ENCODE data around the gene UGGT2. TPM values are rescaled to one million over a fixed set of nuclear protein-coding genes. Genes with fewer than 3 reads are reported as not detected.

The UGGT2 gene
- total RNA-seq, 1 donor from 2014 or later = 38.5 TPM

DNA sequence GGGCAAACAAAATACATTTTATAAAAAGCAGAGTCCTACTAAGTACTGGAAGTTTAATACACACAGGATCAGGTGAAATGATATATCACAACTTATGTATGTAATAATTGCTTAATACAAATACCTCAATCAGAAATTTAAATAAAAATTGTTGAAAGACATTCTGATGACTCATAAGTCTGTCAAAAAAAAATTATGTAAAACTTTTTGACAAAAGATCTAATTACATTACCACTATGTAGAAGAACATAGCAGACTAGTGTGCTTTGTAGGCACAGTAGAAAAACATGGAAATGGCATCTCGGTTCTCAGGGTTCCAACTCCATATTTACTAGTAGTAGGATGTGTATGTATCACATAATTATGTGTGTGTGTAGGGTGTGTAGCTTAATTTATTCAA, 220.1 kb downstream of the UGGT2 start:
- TF ChIP-seq, protein P1, sequence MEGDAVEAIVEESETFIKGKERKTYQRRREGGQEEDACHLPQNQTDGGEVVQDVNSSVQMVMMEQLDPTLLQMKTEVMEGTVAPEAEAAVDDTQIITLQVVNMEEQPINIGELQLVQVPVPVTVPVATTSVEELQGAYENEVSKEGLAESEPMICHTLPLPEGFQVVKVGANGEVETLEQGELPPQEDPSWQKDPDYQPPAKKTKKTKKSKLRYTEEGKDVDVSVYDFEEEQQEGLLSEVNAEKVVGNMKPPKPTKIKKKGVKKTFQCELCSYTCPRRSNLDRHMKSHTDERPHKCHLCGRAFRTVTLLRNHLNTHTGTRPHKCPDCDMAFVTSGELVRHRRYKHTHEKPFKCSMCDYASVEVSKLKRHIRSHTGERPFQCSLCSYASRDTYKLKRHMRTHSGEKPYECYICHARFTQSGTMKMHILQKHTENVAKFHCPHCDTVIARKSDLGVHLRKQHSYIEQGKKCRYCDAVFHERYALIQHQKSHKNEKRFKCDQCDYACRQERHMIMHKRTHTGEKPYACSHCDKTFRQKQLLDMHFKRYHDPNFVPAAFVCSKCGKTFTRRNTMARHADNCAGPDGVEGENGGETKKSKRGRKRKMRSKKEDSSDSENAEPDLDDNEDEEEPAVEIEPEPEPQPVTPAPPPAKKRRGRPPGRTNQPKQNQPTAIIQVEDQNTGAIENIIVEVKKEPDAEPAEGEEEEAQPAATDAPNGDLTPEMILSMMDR (conservative IDR thresholded peaks at IDR 0.05) = no peak
- peaks cover 4% of the 10 kb centered on the region for H3K4me1 Mint-ChIP-seq (ENCODE audit: unreplicated experiment)
- no peak overlapping the region for H3K4me3 Mint-ChIP-seq
- DNase-seq (ENCODE audit: extremely low spot score, unreplicated experiment) = no peak
- H3K27me3 Mint-ChIP-seq = no peaks in the 10 kb centered on the region
- H3K9me3 Mint-ChIP-seq = no peaks in the 10 kb centered on the region
- no peak overlapping the region for H3K27ac Mint-ChIP-seq
- peaks cover 14% of the 10 kb centered on the region for H3K36me3 Mint-ChIP-seq

DNA sequence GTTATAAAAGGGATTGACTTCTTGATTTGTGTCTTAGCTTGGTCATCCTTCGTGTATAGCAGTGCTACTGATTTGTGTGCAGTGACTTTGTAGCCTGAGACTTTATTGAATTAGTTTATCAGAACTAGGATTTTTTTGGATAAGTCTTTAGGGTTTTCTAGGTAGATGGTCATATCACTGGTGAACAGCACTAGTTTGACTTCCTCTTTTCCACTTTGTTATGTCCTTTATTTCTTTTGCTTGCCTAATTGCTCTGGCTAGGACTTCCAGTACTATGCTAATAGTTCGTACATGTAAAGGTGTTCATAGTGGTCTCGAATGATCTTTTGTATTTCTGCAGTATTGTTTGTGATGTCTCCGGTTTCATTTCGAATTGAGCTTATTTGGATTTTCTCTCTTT, 230.9 kb downstream of the UGGT2 start:
- H3K4me1 Mint-ChIP-seq (ENCODE audit: unreplicated experiment) = no peaks in the 10 kb centered on the region
- H3K27ac Mint-ChIP-seq = no peak overlapping the region
- H3K4me3 Mint-ChIP-seq = no peak overlapping the region
- TF ChIP-seq, protein P1 (conservative IDR thresholded peaks at IDR 0.05) = no peak
- peaks cover 15% of the 10 kb centered on the region for H3K36me3 Mint-ChIP-seq
- DNase-seq (ENCODE audit: extremely low spot score, unreplicated experiment) = no peak
- no peaks in the 10 kb centered on the region for H3K9me3 Mint-ChIP-seq
- H3K27me3 Mint-ChIP-seq = no peaks in the 10 kb centered on the region

DNA sequence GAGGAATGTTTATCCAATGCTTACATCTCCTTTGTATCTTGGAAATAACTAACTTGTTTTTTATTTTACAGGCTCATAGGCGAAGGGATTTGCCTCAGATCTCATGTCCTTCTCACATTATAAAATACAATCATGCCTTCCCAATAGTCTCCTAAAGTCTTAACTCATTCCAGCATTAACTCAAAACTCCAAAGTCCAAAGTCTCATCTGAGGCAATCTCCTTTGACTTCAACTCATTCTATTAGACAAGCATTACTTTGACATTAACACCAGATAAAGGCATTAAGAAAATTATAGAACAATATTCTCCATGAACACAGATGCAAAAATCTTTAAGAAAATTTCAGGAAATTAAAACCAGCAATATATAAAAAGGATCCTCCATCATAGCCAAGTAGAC, 238.7 kb downstream of the UGGT2 start:
- H3K4me3 Mint-ChIP-seq = no peak overlapping the region
- H3K36me3 Mint-ChIP-seq = peaks cover 29% of the 10 kb centered on the region
- H3K9me3 Mint-ChIP-seq = peaks cover 5% of the 10 kb centered on the region
- TF ChIP-seq, protein P1 (conservative IDR thresholded peaks at IDR 0.05) = no peak
- no peak overlapping the region for H3K27ac Mint-ChIP-seq
- H3K27me3 Mint-ChIP-seq = no peaks in the 10 kb centered on the region
- H3K4me1 Mint-ChIP-seq (ENCODE audit: unreplicated experiment) = no peaks in the 10 kb centered on the region
- no peak for DNase-seq (ENCODE audit: extremely low spot score, unreplicated experiment)

DNA sequence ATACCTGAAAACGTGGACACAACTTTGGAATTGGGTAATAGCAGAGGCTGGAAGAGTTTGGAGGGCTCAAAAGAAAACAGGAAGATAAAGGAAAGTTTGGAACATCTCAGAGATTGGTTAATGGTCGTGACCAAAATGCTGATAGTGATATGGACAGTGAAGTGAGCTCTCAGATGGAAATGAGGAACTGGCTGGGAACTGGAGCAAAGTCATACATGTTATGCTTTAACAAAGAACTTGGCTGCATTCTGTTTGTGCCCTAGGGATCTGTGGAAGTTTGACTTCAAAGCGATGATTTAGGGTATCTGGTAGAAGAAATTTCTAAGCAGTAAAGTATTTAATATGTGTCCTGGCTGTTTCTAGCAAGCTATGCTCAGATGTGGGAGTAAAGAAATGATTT, 240.1 kb downstream of the UGGT2 start:
- no peak overlapping the region for H3K27ac Mint-ChIP-seq

DNA sequence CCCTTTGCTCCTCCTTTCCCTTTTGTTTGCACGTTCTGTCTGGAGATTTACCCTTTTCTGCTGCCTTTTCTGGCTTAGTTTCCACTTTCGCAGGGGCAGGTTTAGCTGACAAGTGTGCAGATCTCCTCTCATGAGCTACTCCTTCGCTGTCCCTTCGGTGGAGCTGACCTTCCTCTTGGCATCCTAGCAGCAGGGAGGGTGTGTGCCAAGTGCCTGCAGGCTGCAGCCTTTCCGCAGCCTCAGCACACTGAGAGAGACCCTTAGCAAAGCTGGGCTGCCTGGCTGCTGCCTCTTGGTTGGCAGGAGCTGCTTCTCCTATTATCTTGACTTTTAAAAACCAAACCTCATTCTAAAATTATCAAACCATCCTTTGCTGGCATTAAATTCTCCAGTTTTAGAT, 243.8 kb downstream of the UGGT2 start:
- H3K27ac Mint-ChIP-seq = no peak overlapping the region
- H3K4me1 Mint-ChIP-seq (ENCODE audit: unreplicated experiment) = no peaks in the 10 kb centered on the region
- H3K4me3 Mint-ChIP-seq = no peak overlapping the region
- H3K27me3 Mint-ChIP-seq = no peaks in the 10 kb centered on the region
- peaks cover 39% of the 10 kb centered on the region for H3K36me3 Mint-ChIP-seq
- no peak for DNase-seq (ENCODE audit: extremely low spot score, unreplicated experiment)
- TF ChIP-seq, protein P1 (conservative IDR thresholded peaks at IDR 0.05) = no peak
- H3K9me3 Mint-ChIP-seq = peaks cover 8% of the 10 kb centered on the region

More for the DNA sequence above, 240.1 kb downstream of the UGGT2 start:
- H3K27me3 Mint-ChIP-seq = no peaks in the 10 kb centered on the region
- TF ChIP-seq, protein P1 (conservative IDR thresholded peaks at IDR 0.05) = no peak
- H3K4me1 Mint-ChIP-seq (ENCODE audit: unreplicated experiment) = no peaks in the 10 kb centered on the region
- DNase-seq (ENCODE audit: extremely low spot score, unreplicated experiment) = no peak
- peaks cover 5% of the 10 kb centered on the region for H3K9me3 Mint-ChIP-seq
- peaks cover 36% of the 10 kb centered on the region for H3K36me3 Mint-ChIP-seq
- H3K4me3 Mint-ChIP-seq = no peak overlapping the region

DNA sequence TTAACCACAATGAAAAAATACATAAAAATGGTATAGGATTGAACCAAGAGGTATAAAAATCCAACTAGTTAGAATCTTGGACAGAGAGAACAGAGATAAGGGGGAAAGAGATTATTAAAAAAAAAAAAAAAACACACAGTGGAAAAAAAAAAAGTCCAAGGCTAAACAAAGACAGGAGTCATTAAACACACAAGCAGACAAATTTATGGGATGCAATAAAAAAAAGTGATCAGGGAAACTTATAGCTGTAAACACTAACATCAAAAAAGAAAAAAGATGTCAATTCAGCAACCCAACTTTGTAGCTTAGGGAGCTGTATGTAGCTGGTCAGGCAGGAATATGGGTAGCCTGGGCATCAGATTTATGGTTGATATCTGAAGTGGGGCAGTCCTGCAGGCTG, 247.3 kb downstream of the UGGT2 start:
- H3K36me3 Mint-ChIP-seq = peaks cover 36% of the 10 kb centered on the region
- no peak overlapping the region for H3K27ac Mint-ChIP-seq
- peaks cover 16% of the 10 kb centered on the region for H3K9me3 Mint-ChIP-seq
- no peak for DNase-seq (ENCODE audit: extremely low spot score, unreplicated experiment)
- TF ChIP-seq, protein P1 (conservative IDR thresholded peaks at IDR 0.05) = no peak
- no peaks in the 10 kb centered on the region for H3K4me1 Mint-ChIP-seq (ENCODE audit: unreplicated experiment)
- H3K4me3 Mint-ChIP-seq = no peak overlapping the region
- no peaks in the 10 kb centered on the region for H3K27me3 Mint-ChIP-seq
